H1 (cell line): ENCODE measurements around the gene PIF1. TPM values are rescaled to one million over a fixed set of nuclear protein-coding genes. Genes with fewer than 3 reads are reported as not detected.

ENCODE experiments used
- CTCF ChIA-PET: fragments of 300-600 bp; sonication (Branson Sonifier 250); formaldehyde crosslinking; loops from one replicate; lab custom pipeline; 2021; ENCODE audit not compliant: partially characterized antibody; lab: Charles Lee
- POLR2A ChIA-PET: fragments of 300-600 bp; sonication (Branson Sonifier 250); formaldehyde crosslinking; loops from one replicate; lab custom pipeline; 2021; ENCODE audit warnings: inconsistent platforms; ENCODE audit not compliant: partially characterized antibody; lab: Charles Lee
- DNase-seq, 2 experiments: peaks; one replicate each; pipeline versions ENCODE4 v3.0.0 to v3.0.0-alpha.2; 2010 to 2022; ENCODE audit warnings: low spot score in 2 of 2, low read depth in 1 of 2, mixed read lengths in 1 of 2
- FAIRE-seq: peaks from 2 replicates; lab custom pipeline; 2011; peaks lifted over from hg19 to GRCh38; lab: Jason Lieb, UNC
- H2AFZ ChIP-seq: 2 replicates; pipeline ENCODE4 v1.8.1; 2012; ENCODE audit warnings: low read length, inconsistent platforms
- H2AK5ac ChIP-seq: 2 replicates; pipeline ENCODE4 v1.6.1; 2013; ENCODE audit warnings: low read depth, low read length
- H2BK120ac ChIP-seq: replicated peaks from 2 replicates; pipeline ENCODE3; 2013; ENCODE audit warnings: low read depth, low read length, inconsistent platforms
- H2BK12ac ChIP-seq: 2 replicates; pipeline ENCODE4 v1.6.1; 2013; ENCODE audit warnings: low read depth, low read length
- H2BK15ac ChIP-seq: 2 replicates; pipeline ENCODE4 v1.6.1; 2013; ENCODE audit warnings: low read length
- H2BK20ac ChIP-seq: 2 replicates; pipeline ENCODE4 v1.6.1; 2013; ENCODE audit warnings: low read length
- H2BK5ac ChIP-seq: 2 replicates; pipeline ENCODE4 v1.6.1; 2013; ENCODE audit warnings: low read depth, low read length
- H3K14ac ChIP-seq: 2 replicates; pipeline ENCODE4 v1.6.1; 2013; ENCODE audit warnings: inconsistent platforms; ENCODE audit not compliant: insufficient read length
- H3K18ac ChIP-seq: 2 replicates; pipeline ENCODE4 v1.6.1; 2013; ENCODE audit warnings: low read length; ENCODE audit errors: extremely low read depth
- H3K23ac ChIP-seq: 2 replicates; pipeline ENCODE4 v1.6.1; 2013; ENCODE audit warnings: inconsistent platforms; ENCODE audit not compliant: insufficient read length
- H3K23me2 ChIP-seq: 2 replicates; pipeline ENCODE4 v1.6.1; 2013; ENCODE audit warnings: low read depth, low read length
- H3K27ac ChIP-seq: 2 replicates; pipeline ENCODE4 v1.6.1; 2011; ENCODE audit warnings: low read depth, low read length, inconsistent platforms
- H3K27me3 ChIP-seq, 4 experiments: replicated peaks in 1 of 4; 1 replicate in 1 of 4; 2 replicates in 3 of 4; pipeline versions ENCODE4 v1.6.1 to v1.8.1; 2011 to 2013; ENCODE audit warnings: low read length in 3 of 4, mild to moderate bottlenecking in 3 of 4, inconsistent platforms in 2 of 4, mixed read lengths in 2 of 4, moderate library complexity in 1 of 4; ENCODE audit not compliant: control insufficient read depth in 3 of 4, insufficient read depth in 3 of 4; ENCODE audit errors: extremely low read depth in 1 of 4
- H3K36me3 ChIP-seq, 4 experiments: 2 replicates each; pipeline versions ENCODE4 v1.6.1 to v1.8.1; 2011 to 2013; ENCODE audit warnings: mild to moderate bottlenecking in 4 of 4, low read length in 3 of 4, moderate library complexity in 2 of 4, control low read depth in 1 of 4, inconsistent platforms in 1 of 4; ENCODE audit not compliant: insufficient read depth in 4 of 4, control insufficient read depth in 2 of 4
- H3K4ac ChIP-seq: replicated peaks from 2 replicates; pipeline ENCODE3; 2013; ENCODE audit warnings: low read length, low read depth, mixed read lengths, inconsistent platforms; ENCODE audit not compliant: insufficient read length
- H3K4me1 ChIP-seq, 4 experiments: replicated peaks in 1 of 4; 1 replicate in 1 of 4; 2 replicates in 3 of 4; pipeline versions ENCODE4 v1.6.1 to v1.8.1; 2011 to 2013; ENCODE audit warnings: low read length in 3 of 4, inconsistent platforms in 2 of 4, mixed read lengths in 1 of 4; ENCODE audit not compliant: insufficient read depth in 4 of 4, control insufficient read depth in 3 of 4
- H3K4me2 ChIP-seq, 2 experiments: 2 replicates each; pipeline versions ENCODE4 v1.6.1 to v1.8.1; 2011 to 2013; ENCODE audit warnings: low read depth in 2 of 2, low read length in 2 of 2, control low read depth in 1 of 2, inconsistent platforms in 1 of 2, mild to moderate bottlenecking in 1 of 2; ENCODE audit not compliant: insufficient read depth in 1 of 2
- H3K4me3 ChIP-seq, 4 experiments: fragments of 200-600, 300-600 bp in 1 of 4; sonication (generic), shearing (Covaris generic), sonication (Bioruptor Twin) in 1 of 4; 2 replicates each; pipeline versions ENCODE4 v1.5.1 to v1.8.1; 2011 to 2016; ENCODE audit warnings: low read length in 4 of 4, low read depth in 3 of 4, control low read depth in 2 of 4, inconsistent platforms in 2 of 4, mild to moderate bottlenecking in 2 of 4, mixed read lengths in 1 of 4, moderate library complexity in 1 of 4; ENCODE audit not compliant: insufficient read depth in 2 of 4; ENCODE audit errors: extremely low read depth in 1 of 4
- H3K56ac ChIP-seq: replicated peaks from 2 replicates; pipeline ENCODE3; 2013; ENCODE audit warnings: low read depth, mild to moderate bottlenecking, mixed read lengths, low read length, inconsistent platforms; ENCODE audit not compliant: insufficient read length
- H3K79me1 ChIP-seq: 2 replicates; pipeline ENCODE4 v1.6.1; 2013; ENCODE audit warnings: low read depth, low read length, control low read depth
- H3K79me2 ChIP-seq, 2 experiments: 2 replicates each; pipeline versions ENCODE4 v1.6.1 to v1.8.1; 2012 to 2013; ENCODE audit warnings: low read length in 2 of 2, mild to moderate bottlenecking in 2 of 2, inconsistent platforms in 1 of 2; ENCODE audit not compliant: insufficient read depth in 2 of 2, control insufficient read depth in 1 of 2
- H3K9ac ChIP-seq, 4 experiments: replicated peaks in 1 of 4; 1 replicate in 1 of 4; 2 replicates in 3 of 4; pipeline versions ENCODE4 v1.6.1 to v1.8.1; 2011 to 2013; ENCODE audit warnings: low read depth in 3 of 4, low read length in 3 of 4, control low read depth in 2 of 4, mild to moderate bottlenecking in 2 of 4, moderate library complexity in 2 of 4, inconsistent platforms in 1 of 4; ENCODE audit errors: extremely low read depth in 1 of 4
- H3K9me3 ChIP-seq, 2 experiments: 2 replicates each; pipeline versions ENCODE4 v1.6.1 to v1.8.1; 2012 to 2013; ENCODE audit warnings: mild to moderate bottlenecking in 2 of 2, moderate library complexity in 2 of 2, control low read depth in 1 of 2, inconsistent platforms in 1 of 2, low read depth in 1 of 2, low read length in 1 of 2, mixed read lengths in 1 of 2; ENCODE audit not compliant: insufficient read depth in 2 of 2
- H4K20me1 ChIP-seq, 2 experiments: replicated peaks in 1 of 2; 2 replicates each; pipeline versions ENCODE3 to v1.8.1; 2011 to 2013; ENCODE audit warnings: inconsistent platforms in 2 of 2, low read length in 2 of 2, mild to moderate bottlenecking in 1 of 2; ENCODE audit not compliant: insufficient read depth in 2 of 2, control insufficient read depth in 1 of 2
- H4K5ac ChIP-seq: 2 replicates; pipeline ENCODE4 v1.6.1; 2013; ENCODE audit warnings: low read length, low read depth, mixed read lengths, inconsistent platforms; ENCODE audit not compliant: insufficient read length
- H4K8ac ChIP-seq: 2 replicates; pipeline ENCODE4 v1.8.0; 2013; ENCODE audit warnings: mild to moderate bottlenecking, moderate library complexity, low read length, inconsistent platforms; ENCODE audit not compliant: insufficient read depth; ENCODE audit errors: extremely low read depth
- H4K91ac ChIP-seq: replicated peaks from 2 replicates; pipeline ENCODE3; 2013; ENCODE audit warnings: low read length, mixed read lengths, inconsistent platforms; ENCODE audit not compliant: insufficient read length
- ATF3 ChIP-seq: IDR thresholded peaks from 2 replicates; pipeline ENCODE4 v1.6.1; 2011; ENCODE audit warnings: low read depth, mild to moderate bottlenecking, low read length; ENCODE audit not compliant: insufficient read depth
- CHD1 ChIP-seq: IDR thresholded peaks from 2 replicates; pipeline ENCODE4 v1.6.1; 2012; ENCODE audit warnings: low read depth, low read length, improper control_type of control experiment
- CTCF ChIP-seq, 3 experiments: IDR thresholded peaks; 1 replicate in 2 of 3; 2 replicates in 1 of 3; pipeline versions ENCODE4 v1.5.1 to v1.6.1; 2011; ENCODE audit warnings: low read length in 3 of 3, mild to moderate bottlenecking in 3 of 3, inconsistent platforms in 2 of 3, low read depth in 1 of 3, moderate library complexity in 1 of 3; ENCODE audit not compliant: insufficient read depth in 1 of 3; ENCODE audit errors: control extremely low read depth in 1 of 3
- GTF2F1 ChIP-seq: IDR thresholded peaks from 2 replicates; pipeline ENCODE4 v1.6.1; 2012; ENCODE audit warnings: low read depth, low read length, improper control_type of control experiment, borderline replicate concordance
- PHF8 ChIP-seq: fragments of 200-600 bp; sonication (generic); conservative IDR thresholded peaks from 2 replicates; pipeline ENCODE4 v1.7.1; 2012; ENCODE audit warnings: low read depth, mild to moderate bottlenecking, inconsistent platforms, low read length, moderate library complexity
- POLR2AphosphoS5 ChIP-seq: IDR thresholded peaks from 2 replicates; pipeline ENCODE4 v1.6.1; 2011; ENCODE audit warnings: low read depth, low read length
- SP4 ChIP-seq: IDR thresholded peaks from 2 replicates; pipeline ENCODE4 v1.6.1; 2012; ENCODE audit warnings: low read length, inconsistent platforms
- TAF1 ChIP-seq: IDR thresholded peaks from 2 replicates; pipeline ENCODE4 v1.6.1; 2011; ENCODE audit warnings: mild to moderate bottlenecking, low read depth, low read length
- TBP ChIP-seq: IDR thresholded peaks from 2 replicates; pipeline ENCODE4 v1.6.1; 2011; ENCODE audit warnings: low read depth, low read length, improper control_type of control experiment
- WGBS, 2 experiments: shearing (Covaris generic) in 1 of 2; methylation state at CpG; one replicate each; pipeline versions ENCODE4 v1.1.6 to v1.1.7; 2013 to 2015; ENCODE audit warnings: low lambda C conversion rate in 2 of 2, mixed read lengths in 2 of 2, inconsistent platforms in 1 of 2, low coverage in 1 of 2, missing lambda C conversion rate in 1 of 2; ENCODE audit not compliant: insufficient replicate concordance in 2 of 2, insufficient coverage in 1 of 2, insufficient read length in 1 of 2; ENCODE audit errors: extremely low coverage in 1 of 2, missing lambda C conversion rate in 1 of 2; 5-methylcytosine and 5-hydroxymethylcytosine counted together
- polyA plus RNA-seq, 7 experiments: library from polyadenylated mRNA; depleted of rRNA in 3 of 7; stranded (reverse) in 5 of 7; unstranded in 2 of 7; fragments of >200 nt in 5 of 7; fragments of 200-250 nt in 2 of 7; gene quantifications; 1 replicate in 5 of 7; 2 replicates in 1 of 7; 4 replicates in 1 of 7; pipeline versions ENCODE4 v1.2.1 to v1.2.3, GENCODE V29; 2011 to 2013; ENCODE audit warnings: missing spikeins in 2 of 7, mixed read lengths in 2 of 7
- total RNA-seq: library from RNA; stranded (reverse); fragmentation: NEBNext Ultra II Directional; extraction: Animal tissue kit (Norgen Biotek cat#: 25700); gene quantifications from 2 replicates; pipeline ENCODE4 v1.2.1, GENCODE V29; 2021

The PIF1 gene
- total and polyA plus RNA-seq, 2 of the 8 experiments (the other 6 are each of a cell fraction or from before 2014, with no cell fraction given), result 73.3 to 138 TPM

DNA sequence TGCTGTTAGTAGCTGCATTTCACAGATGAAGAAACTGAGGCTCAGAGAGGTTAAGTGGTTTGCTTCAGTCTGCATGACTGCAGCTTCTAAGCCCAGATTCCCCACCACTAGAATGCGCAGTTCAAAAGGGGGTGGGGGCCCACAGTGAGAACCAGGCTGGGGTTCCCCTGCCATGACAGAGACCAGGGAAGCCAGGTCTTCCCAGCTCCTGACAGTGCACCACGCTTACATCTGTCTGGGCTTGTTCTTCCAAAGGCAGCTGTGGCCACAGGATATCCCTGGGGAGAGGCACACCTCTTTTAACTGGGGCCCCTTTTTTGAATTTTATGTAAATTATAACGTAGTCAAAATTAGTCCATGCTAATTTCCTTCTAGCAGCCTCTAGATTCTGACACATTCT lies 21.6 kb upstream of the PIF1 start:
- Histone ChIP-seq H3K18ac (no peak overlapping the region), H3K56ac (no peak overlapping the region), H3K36me3 (peaks cover 2 to 15% (median 8%) of the 10 kb centered on the region in 4 experiments; a peak in 5 of 8 replicates), H3K27me3 (no peaks in the 10 kb centered on the region), H4K5ac (no peak overlapping the region), H2BK12ac (no peak overlapping the region), H4K8ac (no peak overlapping the region), H3K4me2 (no peak overlapping the region), H2BK5ac (no peak overlapping the region; the same call in 1 of the 2 replicates), H3K79me1 (peaks cover 26% of the 10 kb centered on the region), H2AK5ac (no peak overlapping the region), H2AFZ (no peak overlapping the region), H3K23me2 (peaks cover 9% of the 10 kb centered on the region), H3K4me1 (peaks cover 20 to 40% (median 27%) of the 10 kb centered on the region in 4 experiments), H3K27ac (no peak overlapping the region), H2BK15ac (no peak overlapping the region), H3K9ac (no peak overlapping the region), H3K79me2 (peaks cover 4 to 73% of the 10 kb centered on the region in 2 experiments), H2BK120ac (no peak overlapping the region), H2BK20ac (no peak overlapping the region), H4K91ac (no peak overlapping the region), H3K23ac (no peak overlapping the region), H3K4me3 (no peak overlapping the region), H3K4ac (no peak overlapping the region), H3K9me3 (no peaks in the 10 kb centered on the region), H3K14ac (no peak overlapping the region), H4K20me1 (peaks cover 14 to 36% of the 10 kb centered on the region in 2 experiments)
- 83% methylated on average over 3 of the region's 3 CpGs; no CpG with 5 or more reads in 1 of the 2 experiments for whole genome bisulfite sequencing, 2 experiments
- TF ChIP-seq SP4 (no peak), TBP (no peak), ATF3 (no peak), POLR2AphosphoS5 (no peak), TAF1 (no peak), CHD1 (no peak), CTCF (IDR thresholded peaks at IDR 0.05; ENCODE audit: control extremely low read depth in 1 of 3, insufficient read depth in 1 of 3, low read depth in 1 of 3, low read length in 3 of 3) (no peak), PHF8 (no peak), GTF2F1 (no peak)
- ChIA-PET POLR2A (interaction anchor here (0.6 to 3.3 kb wide), 7 partner anchors 10 to 145 kb away, joined by 3 to 8 read pairs (median 3); no protein-coding TSS in a partner anchor), CTCF (interaction anchor here (1.2 to 1.3 kb wide), 2 partner anchors 37 to 165 kb away, joined by 3 read pairs; no protein-coding TSS in a partner anchor)
- DNase-seq (no peak), FAIRE-seq (no peak)
